Stomach (tissue), 9 donors: ENCODE data around the gene AMDHD2. TPM values are rescaled to one million over a fixed set of nuclear protein-coding genes. Genes with fewer than 3 reads are reported as not detected.

Source experiments
- DNase-seq, 2 donors: peaks; one replicate each; pipeline versions ENCODE4 v3.0.0 to v3.0.0-alpha.2; 2013 to 2019
- H3K27ac ChIP-seq, 5 donors: fragments of 200-600 bp in 4 of 5; sonication (generic) in 4 of 5; one replicate each; pipeline ENCODE4 v1.5.1; 2013 to 2019; ENCODE audit warnings: mild to moderate bottlenecking in 1 of 5, moderate library complexity in 1 of 5
- H3K27me3 ChIP-seq, 3 donors: fragments of 200-600 bp; sonication (generic); one replicate each; pipeline ENCODE4 v1.5.1; 2017 to 2019; ENCODE audit warnings: mixed run types in 1 of 3
- H3K36me3 ChIP-seq, 4 donors: fragments of 200-600 bp; sonication (generic); 1 replicate in 3 of 4; 2 replicates in 1 of 4; pipeline ENCODE4 v1.5.1; 2016 to 2019
- H3K4me1 ChIP-seq, 4 donors: fragments of 200-600 bp; sonication (generic); one replicate each; pipeline ENCODE4 v1.5.1; 2016 to 2019
- H3K4me3 ChIP-seq, 4 donors: fragments of 200-600 bp; sonication (generic) in 3 of 4; one replicate each; pipeline ENCODE4 v1.5.1; 2016 to 2019; ENCODE audit warnings: mild to moderate bottlenecking in 1 of 4
- H3K9me3 ChIP-seq, 4 donors: fragments of 200-600 bp; sonication (generic); one replicate each; pipeline ENCODE4 v1.5.1; 2016 to 2019
- CTCF ChIP-seq, 7 experiments: fragments of 450-650 bp in 4 of 7; fragments of 200-600 bp in 3 of 7; sonication (generic) in 3 of 7; IDR thresholded peaks; one replicate each; pipeline ENCODE4 v1.5.1; 2016 to 2019; ENCODE audit warnings: antibody characterized with exemption in 7 of 7, control low read depth in 2 of 7, mild to moderate bottlenecking in 1 of 7
- EP300 ChIP-seq: sonication (generic); formaldehyde crosslinking; IDR thresholded peaks from one replicate; pipeline ENCODE4 v1.6.1; 2017; ENCODE audit warnings: antibody characterized with exemption
- POLR2A ChIP-seq, 4 donors: fragments of 450-650 bp; IDR thresholded peaks; one replicate each; pipeline ENCODE4 v1.6.1; 2016; ENCODE audit warnings: antibody characterized with exemption in 4 of 4, control low read depth in 2 of 4, mild to moderate bottlenecking in 1 of 4, moderate library complexity in 1 of 4
- POLR2AphosphoS5 ChIP-seq, 3 donors: sonication (generic); formaldehyde crosslinking; IDR thresholded peaks; one replicate each; pipeline ENCODE4 v1.6.1; 2016; ENCODE audit warnings: antibody characterized with exemption in 3 of 3
- WGBS, 5 donors: extraction: QIAGEN DNeasy Blood & Tissue Kit in 3 of 5; methylation state at CpG; one replicate each; pipeline versions ENCODE4 v1.1.5 to v1.1.7; 2013 to 2018; 5-methylcytosine and 5-hydroxymethylcytosine counted together
- intact Hi-C: fragments of 100-400 bp; cut with DNase I; formaldehyde crosslinking; loops from one replicate; pipeline ENCODE4 v1.15.1; 2023; ENCODE audit warnings: low total_unique reads
- polyA plus RNA-seq, 3 donors: library from polyadenylated mRNA; stranded (reverse); fragments of 200-250 nt; gene quantifications; one replicate each; pipeline ENCODE4 v1.2.3, GENCODE V29; 2013
- total RNA-seq, 5 donors: library from RNA; depleted of rRNA; stranded (reverse); fragments of >200 nt; gene quantifications; one replicate each; pipeline versions ENCODE4 v1.1.0 to v1.2.3, GENCODE V29; 2014 to 2016
- donor health status: healthy with polysubstance abuse.
- donor health status: Bipolar disorder and iron deficiency.
- donor health status: healthy.

The AMDHD2 gene
- total and polyA plus RNA-seq, 8 donors, result 13.4 to 76.8 (median 22.9) TPM

GRCh38 chr16:2483939-2484897 is 36.0 kb upstream of the AMDHD2 start:
- Histone ChIP-seq H3K4me3 (no peak overlapping the region), H3K27me3 (no peaks in the 10 kb centered on the region), H3K9me3 (no peaks in the 10 kb centered on the region), H3K27ac (peak overlapping the region in 1 of 5 donors; percentile 80), H3K4me1 (peaks cover 24 to 58% (median 41%) of the 10 kb centered on the region in 4 donors), H3K36me3 (peaks cover 0 to 12% (median 3%) of the 10 kb centered on the region in 4 donors)
- TF ChIP-seq POLR2A (IDR thresholded peaks at IDR 0.05), result no peak
- TF ChIP-seq POLR2AphosphoS5 (IDR thresholded peaks at IDR 0.05), result no peak
- no peak for TF ChIP-seq EP300
- no peak for TF ChIP-seq CTCF (IDR thresholded peaks at IDR 0.05)
- WGBS, 5 donors, result 89 to 93% (median 91%) methylated on average over 15 to 16 of the region's 16 CpGs
- intact Hi-C loops, result no loop called here
- no peak for DNase-seq

- no peak overlapping the region for H3K27ac ChIP-seq
- intact Hi-C loops, result no loop called here
- no peak for DNase-seq
- peaks cover 24 to 58% (median 41%) of the 10 kb centered on the region in 4 donors for H3K4me1 ChIP-seq
- no peaks in the 10 kb centered on the region for H3K9me3 ChIP-seq
- TF ChIP-seq POLR2A (IDR thresholded peaks at IDR 0.05) (no peak), EP300 (no peak), POLR2AphosphoS5 (IDR thresholded peaks at IDR 0.05) (no peak), CTCF (IDR thresholded peaks at IDR 0.05) (no peak)
- no peaks in the 10 kb centered on the region for H3K27me3 ChIP-seq
- 70 to 83% (median 72%) methylated on average over 13 of the region's 13 CpGs for WGBS, 5 donors
- peaks cover 0 to 12% (median 2%) of the 10 kb centered on the region in 4 donors for H3K36me3 ChIP-seq
- H3K4me3 ChIP-seq, result no peak overlapping the region
Observed at GRCh38 chr16:2484898-2485508, 35.2 kb upstream of the AMDHD2 start.

GRCh38 chr16:2485811-2486507 is 34.2 kb upstream of the AMDHD2 start:
- WGBS, 5 donors, result 73 to 87% (median 81%) methylated on average over 20 to 33 of the region's 33 CpGs
- intact Hi-C loops, result no loop called here
- H3K4me1 ChIP-seq, result peaks cover 19 to 53% (median 37%) of the 10 kb centered on the region in 4 donors
- no peaks in the 10 kb centered on the region for H3K27me3 ChIP-seq
- H3K36me3 ChIP-seq, result peaks cover 0 to 20% (median 10%) of the 10 kb centered on the region in 4 donors
- no peak for DNase-seq
- no peak overlapping the region for H3K27ac ChIP-seq
- TF ChIP-seq CTCF (IDR thresholded peaks at IDR 0.05), result no peak
- TF ChIP-seq POLR2A (IDR thresholded peaks at IDR 0.05), result no peak
- no peak for TF ChIP-seq EP300
- no peak for TF ChIP-seq POLR2AphosphoS5 (IDR thresholded peaks at IDR 0.05)
- H3K4me3 ChIP-seq, result no peak overlapping the region
- H3K9me3 ChIP-seq, result no peaks in the 10 kb centered on the region
